IPS-20b (cell line): ENCODE results near the gene GATAD2A.

Experiments
- H3K27ac ChIP-seq: one replicate; pipeline ENCODE4 v1.5.1; 2013; ENCODE audit warnings: low read length
- H3K27me3 ChIP-seq: 2 replicates; pipeline ENCODE4 v1.6.1; 2013; ENCODE audit warnings: mild to moderate bottlenecking, low read length, inconsistent platforms; ENCODE audit not compliant: insufficient read depth
- H3K36me3 ChIP-seq: 2 replicates; pipeline ENCODE4 v1.6.1; 2013; ENCODE audit warnings: low read depth, mild to moderate bottlenecking, inconsistent platforms, low read length, moderate library complexity; ENCODE audit not compliant: insufficient read depth
- H3K4me1 ChIP-seq: 2 replicates; pipeline ENCODE4 v1.6.1; 2013; ENCODE audit warnings: mild to moderate bottlenecking, control low read depth, inconsistent platforms, low read length, moderate library complexity; ENCODE audit not compliant: insufficient read depth
- H3K4me3 ChIP-seq: 2 replicates; pipeline ENCODE4 v1.5.1; 2013; ENCODE audit warnings: mild to moderate bottlenecking, low read length, inconsistent platforms
- H3K9ac ChIP-seq: 2 replicates; pipeline ENCODE4 v1.6.1; 2013; ENCODE audit warnings: low read depth, mild to moderate bottlenecking, inconsistent platforms, low read length, moderate library complexity
- H3K9me3 ChIP-seq: 2 replicates; pipeline ENCODE4 v1.6.1; 2013; ENCODE audit warnings: mild to moderate bottlenecking, low read depth, low read length, inconsistent platforms; ENCODE audit not compliant: insufficient read depth

GATAD2A gene

GRCh38 chr19:19515642-19516519, 110.4 kb downstream of the GATAD2A start, which contains the start of gene NDUFA13:
Gene NDUFA13 (plus strand): TSS chr19:19516225. CDS start chr19:19516239, 14 bp downstream.
- Histone ChIP-seq H3K36me3 (peaks cover 17% of the 10 kb centered on the region), H3K27ac (peak within 1 kb of the TSS; percentile 84), H3K9me3 (no peaks in the 10 kb centered on the region), H3K27me3 (no peaks in the 10 kb centered on the region), H3K4me3 (peak within 1 kb of the TSS; percentile 99), H3K4me1 (no peaks in the 10 kb centered on the region), H3K9ac (peak within 1 kb of the TSS; percentile 93)

- peak overlapping the region; percentile 99 for H3K4me3 ChIP-seq
- H3K9ac ChIP-seq, result peak overlapping the region; percentile 93; the same call in 1 of the 2 replicates
- H3K36me3 ChIP-seq, result peaks cover 19% of the 10 kb centered on the region
- H3K4me1 ChIP-seq, result no peaks in the 10 kb centered on the region
- no peak overlapping the region for H3K27ac ChIP-seq
- peaks cover 5% of the 10 kb centered on the region for H3K9me3 ChIP-seq
- H3K27me3 ChIP-seq, result no peaks in the 10 kb centered on the region
Observed at GRCh38 chr19:19517235-19517619, 111.8 kb downstream of the GATAD2A start.

DNA sequence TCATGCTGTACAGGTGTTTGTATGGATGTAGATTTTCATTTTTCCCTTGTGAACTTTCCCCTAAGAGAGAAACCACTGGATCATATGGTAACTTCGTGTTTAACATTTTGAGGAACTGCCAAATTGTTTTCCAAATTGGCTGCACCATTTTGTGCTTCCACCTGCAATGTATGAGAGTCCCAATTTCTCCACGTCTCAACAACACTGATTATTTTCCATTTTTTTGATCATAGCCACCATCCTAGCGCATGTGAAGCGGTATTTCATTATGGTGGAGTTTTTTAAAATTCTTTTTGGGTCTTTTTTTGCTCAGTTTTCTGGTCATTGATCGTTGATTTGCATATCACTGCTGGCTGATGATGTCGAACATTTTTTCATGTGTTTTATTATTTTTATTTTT, 115.5 kb downstream of the GATAD2A start:
- Histone ChIP-seq H3K9ac (no peak overlapping the region), H3K4me1 (no peaks in the 10 kb centered on the region), H3K4me3 (no peak overlapping the region), H3K27me3 (no peaks in the 10 kb centered on the region), H3K36me3 (peaks cover 30% of the 10 kb centered on the region), H3K27ac (no peak overlapping the region), H3K9me3 (peaks cover 5% of the 10 kb centered on the region)

DNA sequence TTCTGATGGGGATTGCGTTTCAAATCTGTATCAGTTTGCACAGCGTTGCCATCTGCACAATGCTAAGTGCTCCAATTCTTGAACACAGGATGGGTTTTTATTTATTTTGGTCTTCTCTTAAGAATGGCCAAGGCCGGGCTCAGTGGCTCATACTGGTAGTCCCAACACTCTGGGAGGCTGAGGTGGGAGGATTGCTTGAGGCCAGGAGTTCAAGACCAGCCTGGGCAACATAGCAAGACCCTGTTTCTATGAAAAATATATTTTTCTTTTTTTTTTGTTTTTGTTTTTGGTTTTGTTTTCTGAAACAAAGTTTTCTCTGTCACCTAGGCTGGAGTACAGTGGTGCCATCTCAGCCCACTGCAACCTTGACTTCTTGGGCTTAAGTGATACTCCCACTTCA, 117.7 kb downstream of the GATAD2A start:
- H3K27ac ChIP-seq, result no peak overlapping the region
- H3K4me3 ChIP-seq, result no peak overlapping the region
- H3K4me1 ChIP-seq, result no peaks in the 10 kb centered on the region
- peaks cover 46% of the 10 kb centered on the region for H3K36me3 ChIP-seq
- H3K9me3 ChIP-seq, result peaks cover 5% of the 10 kb centered on the region
- no peak overlapping the region for H3K9ac ChIP-seq
- H3K27me3 ChIP-seq, result no peaks in the 10 kb centered on the region

DNA sequence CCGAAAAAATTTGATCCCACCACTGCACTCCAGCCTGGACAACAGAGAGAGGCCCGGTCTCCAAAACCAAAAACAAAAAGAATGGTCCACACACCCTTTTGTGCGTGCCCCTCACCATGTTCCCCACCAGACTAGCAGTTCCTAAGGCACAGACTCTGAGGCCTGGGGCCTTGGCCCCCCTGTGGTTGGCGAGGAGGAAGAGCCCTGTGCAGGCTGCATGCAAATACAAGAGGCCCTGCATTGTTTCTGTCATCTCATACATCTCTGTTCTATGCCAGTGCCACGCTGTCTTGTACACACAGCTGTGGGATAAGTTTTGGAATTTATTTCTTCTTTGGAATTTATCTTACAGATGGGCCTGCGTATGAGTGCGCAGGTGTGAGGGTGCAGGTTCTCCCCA, 118.6 kb downstream of the GATAD2A start:
- Histone ChIP-seq H3K9me3 (peaks cover 5% of the 10 kb centered on the region), H3K4me1 (no peaks in the 10 kb centered on the region), H3K36me3 (peaks cover 50% of the 10 kb centered on the region), H3K27me3 (no peaks in the 10 kb centered on the region), H3K4me3 (no peak overlapping the region), H3K9ac (no peak overlapping the region), H3K27ac (no peak overlapping the region)

- H3K36me3 ChIP-seq, result peaks cover 44% of the 10 kb centered on the region
- H3K27me3 ChIP-seq, result no peaks in the 10 kb centered on the region
- H3K9ac ChIP-seq, result no peak overlapping the region
- H3K4me3 ChIP-seq, result no peak overlapping the region
- peaks cover 5% of the 10 kb centered on the region for H3K9me3 ChIP-seq
- no peak overlapping the region for H3K27ac ChIP-seq
- H3K4me1 ChIP-seq, result peaks cover 3% of the 10 kb centered on the region
Observed at GRCh38 chr19:19525611-19526380, 120.3 kb downstream of the GATAD2A start.

GRCh38 chr19:19526581-19527370, 121.3 kb downstream of the GATAD2A start:
- Histone ChIP-seq H3K36me3 (peaks cover 42% of the 10 kb centered on the region), H3K27me3 (no peaks in the 10 kb centered on the region), H3K9ac (no peak overlapping the region), H3K4me1 (peaks cover 3% of the 10 kb centered on the region), H3K27ac (no peak overlapping the region), H3K4me3 (no peak overlapping the region), H3K9me3 (no peaks in the 10 kb centered on the region)

GRCh38 chr19:19527371-19527656, 121.8 kb downstream of the GATAD2A start:
- Histone ChIP-seq H3K36me3 (peaks cover 42% of the 10 kb centered on the region), H3K4me3 (no peak overlapping the region), H3K27ac (no peak overlapping the region), H3K27me3 (no peaks in the 10 kb centered on the region), H3K9ac (no peak overlapping the region), H3K9me3 (no peaks in the 10 kb centered on the region), H3K4me1 (peaks cover 3% of the 10 kb centered on the region)

GRCh38 chr19:19527674-19528625, 122.5 kb downstream of the GATAD2A start:
- Histone ChIP-seq H3K4me1 (peaks cover 3% of the 10 kb centered on the region), H3K9me3 (no peaks in the 10 kb centered on the region), H3K36me3 (peaks cover 42% of the 10 kb centered on the region), H3K27me3 (peaks cover 5% of the 10 kb centered on the region), H3K4me3 (no peak overlapping the region), H3K9ac (no peak overlapping the region), H3K27ac (no peak overlapping the region)

- Histone ChIP-seq H3K27me3 (peaks cover 14% of the 10 kb centered on the region), H3K27ac (no peak within 1 kb of the TSS), H3K36me3 (peaks cover 40% of the 10 kb centered on the region), H3K9me3 (no peaks in the 10 kb centered on the region), H3K4me3 (no peak within 1 kb of the TSS), H3K9ac (no peak within 1 kb of the TSS), H3K4me1 (peaks cover 3% of the 10 kb centered on the region)
Observed at GRCh38 chr19:19528721-19529490, 123.4 kb downstream of the GATAD2A start, which contains the start of gene YJEFN3. Gene YJEFN3 (plus strand): TSS chr19:19528911. CDS start chr19:19528933, 22 bp downstream.
